ELF-1 (cell line): ENCODE results near the gene RAVER1.

Experiments
- DNase-seq: peaks from one replicate; pipeline ENCODE4 v3.0.0-alpha.2; 2016; ENCODE audit warnings: low read depth, low spot score

RAVER1 gene

GRCh38 chr19:10270180-10270615, 63.1 kb downstream of the RAVER1 start:
- DNase-seq = no peak

GRCh38 chr19:10269333-10270179, 63.8 kb downstream of the RAVER1 start:
- DNase-seq = peak; percentile 89

DNA sequence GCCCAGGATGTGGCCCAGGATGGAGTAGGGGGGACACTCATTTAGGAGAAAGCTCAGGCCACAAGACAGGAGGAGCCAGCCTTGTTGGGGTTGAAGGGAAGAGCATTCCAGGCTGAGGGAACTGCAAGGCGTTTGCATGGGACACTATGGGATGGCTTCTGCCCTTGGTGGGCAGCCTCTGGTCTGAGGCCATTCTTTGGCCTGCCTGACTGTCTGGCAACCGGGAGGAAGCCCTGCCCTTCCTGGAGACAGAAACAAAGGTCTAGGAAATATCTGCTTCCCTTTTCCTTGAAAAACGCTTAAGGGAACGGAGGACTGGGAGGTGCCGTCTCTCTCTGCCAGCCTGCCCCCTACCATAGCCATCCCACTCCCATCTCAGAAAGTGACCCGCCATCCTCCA, 65.3 kb downstream of the RAVER1 start:
- DNase-seq = no peak

GRCh38 chr19:10266706-10267105, 66.6 kb downstream of the RAVER1 start:
- DNase-seq = no peak
